Tibial nerve (tissue), 4 donors: ENCODE data around the gene EPG5. TPM values are rescaled to one million over a fixed set of nuclear protein-coding genes. Genes with fewer than 3 reads are reported as not detected.

Experiments used
- DNase-seq, 2 donors: peaks; one replicate each; pipeline ENCODE4 v3.0.0-alpha.2; 2019; ENCODE audit warnings: low spot score in 2 of 2
- H3K27ac ChIP-seq, 4 donors: fragments of 200-600 bp; sonication (generic) in 3 of 4; one replicate each; pipeline ENCODE4 v1.5.1; 2017 to 2019; ENCODE audit warnings: mild to moderate bottlenecking in 1 of 4
- H3K27me3 ChIP-seq, 2 donors: fragments of 200-600 bp; sonication (generic) in 1 of 2; one replicate each; pipeline versions ENCODE4 v1.5.1 to v1.6.0; 2017 to 2019
- H3K36me3 ChIP-seq, 3 donors: fragments of 200-600 bp; sonication (generic); one replicate each; pipeline ENCODE4 v1.5.1; 2018 to 2019
- H3K4me1 ChIP-seq, 4 donors: fragments of 200-600 bp; sonication (generic) in 3 of 4; one replicate each; pipeline ENCODE4 v1.5.1; 2017 to 2019
- H3K4me3 ChIP-seq, 4 donors: fragments of 200-600 bp; sonication (generic) in 3 of 4; one replicate each; pipeline ENCODE4 v1.5.1; 2017 to 2019; ENCODE audit warnings: mild to moderate bottlenecking in 1 of 4, moderate library complexity in 1 of 4
- H3K9me3 ChIP-seq, 4 donors: fragments of 200-600 bp; sonication (generic) in 3 of 4; one replicate each; pipeline ENCODE4 v1.5.1; 2017 to 2019
- CTCF ChIP-seq, 5 experiments: fragments of 200-600 bp in 3 of 5; fragments of 450-650 bp in 2 of 5; sonication (generic) in 3 of 5; IDR thresholded peaks; one replicate each; pipeline ENCODE4 v1.5.1; 2016 to 2019; ENCODE audit warnings: antibody characterized with exemption in 5 of 5, mild to moderate bottlenecking in 3 of 5, moderate library complexity in 2 of 5
- EP300 ChIP-seq, 2 donors: sonication (generic); formaldehyde crosslinking; IDR thresholded peaks; one replicate each; pipeline ENCODE4 v1.6.1; 2017; ENCODE audit warnings: antibody characterized with exemption in 2 of 2, mild to moderate bottlenecking in 1 of 2
- POLR2A ChIP-seq, 2 donors: fragments of 450-650 bp; IDR thresholded peaks; one replicate each; pipeline ENCODE4 v1.6.1; 2017; ENCODE audit warnings: antibody characterized with exemption in 2 of 2, mild to moderate bottlenecking in 2 of 2, moderate library complexity in 2 of 2
- WGBS, 2 donors: methylation state at CpG; one replicate each; pipeline ENCODE4 v1.1.5; 2018; 5-methylcytosine and 5-hydroxymethylcytosine counted together
- total RNA-seq, 4 donors: library from RNA; depleted of rRNA; stranded (reverse); fragments of >200 nt; gene quantifications; one replicate each; pipeline ENCODE4 v1.1.0, GENCODE V29; 2016

EPG5 gene
- total RNA-seq, 4 donors from 2014 or later = 26.1 to 48.3 (median 40.6) TPM

GRCh38 chr18:45916302-45916701 is 50.8 kb downstream of the EPG5 start:
- Histone ChIP-seq H3K27ac (no peak overlapping the region), H3K4me1 (peaks cover 0 to 3% (median 0%) of the 10 kb centered on the region in 4 donors), H3K27me3 (no peaks in the 10 kb centered on the region), H3K9me3 (no peaks in the 10 kb centered on the region), H3K36me3 (peaks cover 0 to 79% (median 17%) of the 10 kb centered on the region in 3 donors), H3K4me3 (no peak overlapping the region)
- no peak for DNase-seq
- 93 to 94% methylated on average over 8 of the region's 8 CpGs for WGBS, 2 donors
- TF ChIP-seq POLR2A (IDR thresholded peaks at IDR 0.05) (no peak), CTCF (IDR thresholded peaks at IDR 0.05) (no peak), EP300 (IDR thresholded peaks at IDR 0.05) (no peak)

GRCh38 chr18:45913276-45913675 is 53.9 kb downstream of the EPG5 start:
- Histone ChIP-seq H3K27me3 (no peaks in the 10 kb centered on the region), H3K27ac (no peak overlapping the region), H3K9me3 (no peaks in the 10 kb centered on the region), H3K36me3 (peaks cover 0 to 98% (median 26%) of the 10 kb centered on the region in 3 donors), H3K4me3 (no peak overlapping the region), H3K4me1 (no peaks in the 10 kb centered on the region)
- WGBS, 2 donors = 85% methylated on average over 4 of the region's 4 CpGs
- no peak for DNase-seq
- TF ChIP-seq CTCF (IDR thresholded peaks at IDR 0.05) = no peak
- no peak for TF ChIP-seq POLR2A (IDR thresholded peaks at IDR 0.05)

- H3K4me3 ChIP-seq = no peak overlapping the region
- no peaks in the 10 kb centered on the region for H3K4me1 ChIP-seq
- H3K27me3 ChIP-seq = no peaks in the 10 kb centered on the region
- no peak overlapping the region for H3K27ac ChIP-seq
- H3K9me3 ChIP-seq = no peaks in the 10 kb centered on the region
- WGBS, 2 donors = 48 to 62% methylated on average over 4 of the region's 4 CpGs
- TF ChIP-seq EP300 (IDR thresholded peaks at IDR 0.05) = no peak
- peak; percentile 23 to 42 (median 35) for TF ChIP-seq CTCF (IDR thresholded peaks at IDR 0.05)
- no peak for TF ChIP-seq POLR2A (IDR thresholded peaks at IDR 0.05)
- peak in 1 of 2 donors; percentile 18 for DNase-seq
- H3K36me3 ChIP-seq = peaks cover 0 to 98% (median 16%) of the 10 kb centered on the region in 3 donors
Measured at GRCh38 chr18:45910405-45911023, 56.6 kb downstream of the EPG5 start.

GRCh38 chr18:45901654-45902210 is 65.4 kb downstream of the EPG5 start:
- 63 to 77% methylated on average over 1 of the region's 1 CpG for WGBS, 2 donors
- Histone ChIP-seq H3K9me3 (no peaks in the 10 kb centered on the region), H3K27ac (no peak overlapping the region), H3K4me3 (no peak overlapping the region), H3K4me1 (peaks cover 0 to 3% (median 0%) of the 10 kb centered on the region in 4 donors), H3K27me3 (no peaks in the 10 kb centered on the region), H3K36me3 (peaks cover 2 to 83% (median 10%) of the 10 kb centered on the region in 3 donors)
- TF ChIP-seq CTCF (IDR thresholded peaks at IDR 0.05) = no peak
- TF ChIP-seq POLR2A (IDR thresholded peaks at IDR 0.05) = no peak
- TF ChIP-seq EP300 (IDR thresholded peaks at IDR 0.05) = no peak
- no peak for DNase-seq

- no peak overlapping the region for H3K4me3 ChIP-seq
- H3K27ac ChIP-seq = no peak overlapping the region
- no peak for DNase-seq
- H3K36me3 ChIP-seq = peaks cover 2 to 73% (median 10%) of the 10 kb centered on the region in 3 donors
- no peaks in the 10 kb centered on the region for H3K9me3 ChIP-seq
- WGBS, 2 donors = 89 to 95% methylated on average over 4 of the region's 4 CpGs
- H3K4me1 ChIP-seq = peaks cover 0 to 3% (median 0%) of the 10 kb centered on the region in 4 donors
- H3K27me3 ChIP-seq = no peaks in the 10 kb centered on the region
- no peak for TF ChIP-seq EP300 (IDR thresholded peaks at IDR 0.05)
- no peak for TF ChIP-seq POLR2A (IDR thresholded peaks at IDR 0.05)
- no peak for TF ChIP-seq CTCF (IDR thresholded peaks at IDR 0.05)
Measured at GRCh38 chr18:45900623-45901022, 66.5 kb downstream of the EPG5 start.
